ENCODE results near the gene RGMB.

The RGMB gene

GRCh38 chr5:98789029-98789428 is 15.6 kb downstream of the RGMB start:
- Histone ChIP-seq H3K9ac (ENCODE audit: low read length) (no peak overlapping the region), H3K18ac (ENCODE audit: low read length) (no peak overlapping the region), H3K56ac (ENCODE audit: low read length) (no peak overlapping the region), H3K36me3 (ENCODE audit: control insufficient read depth, insufficient read depth, low read length) (peaks cover 6% of the 10 kb centered on the region), H3K79me2 (ENCODE audit: control insufficient read depth, insufficient read depth, low read length) (peaks cover 59% of the 10 kb centered on the region), H4K5ac (ENCODE audit: low read length) (no peak overlapping the region), H2BK15ac (replicated peaks; ENCODE audit: low read depth) (no peak overlapping the region), H3K27me3 (ENCODE audit: insufficient read depth, low read length, poor library complexity) (no peaks in the 10 kb centered on the region), H2AK5ac (ENCODE audit: low read length) (no peak overlapping the region), H3K4me3 (ENCODE audit: low read length) (no peak overlapping the region), H3K4me1 (ENCODE audit: control insufficient read depth, low read depth, low read length) (peaks cover 6% of the 10 kb centered on the region), H2BK5ac (ENCODE audit: low read length) (no peak overlapping the region), H3K23ac (ENCODE audit: low read length) (no peak overlapping the region), H2BK120ac (ENCODE audit: low read depth, low read length) (no peak overlapping the region), H4K8ac (ENCODE audit: low read depth, low read length) (no peak overlapping the region), H3K27ac (ENCODE audit: low read depth, low read length) (no peak overlapping the region), H3K79me1 (ENCODE audit: low read length) (peaks cover 25% of the 10 kb centered on the region), H3K4ac (ENCODE audit: low read depth, low read length) (no peak overlapping the region), H3K4me2 (ENCODE audit: low read length) (no peak overlapping the region)
- DNase-seq: no peak
- no CpG with 5 or more reads among the region's 3 CpGs for WGBS (ENCODE audit: extremely low coverage, insufficient coverage, low lambda C conversion rate)

- DNase-seq: no peak
- H3K36me3 ChIP-seq (ENCODE audit: control insufficient read depth, insufficient read depth, low read length): peaks cover 6% of the 10 kb centered on the region
- peaks cover 27% of the 10 kb centered on the region for H3K79me1 ChIP-seq (ENCODE audit: low read length)
- no peak overlapping the region for H2AK5ac ChIP-seq (ENCODE audit: low read length)
- H4K5ac ChIP-seq (ENCODE audit: low read length): no peak overlapping the region
- H4K8ac ChIP-seq (ENCODE audit: low read depth, low read length): no peak overlapping the region
- no peak overlapping the region for H3K4me2 ChIP-seq (ENCODE audit: low read length)
- peaks cover 44% of the 10 kb centered on the region for H3K79me2 ChIP-seq (ENCODE audit: control insufficient read depth, insufficient read depth, low read length)
- no peak overlapping the region for H3K56ac ChIP-seq (ENCODE audit: low read length)
- no peak overlapping the region for H2BK15ac ChIP-seq (replicated peaks; ENCODE audit: low read depth)
- no peak overlapping the region for H3K4me3 ChIP-seq (ENCODE audit: low read length)
- no peak overlapping the region for H3K23ac ChIP-seq (ENCODE audit: low read length)
- peaks cover 2% of the 10 kb centered on the region for H3K4me1 ChIP-seq (ENCODE audit: control insufficient read depth, low read depth, low read length)
- H3K4ac ChIP-seq (ENCODE audit: low read depth, low read length): no peak overlapping the region
- H3K18ac ChIP-seq (ENCODE audit: low read length): no peak overlapping the region
- no peak overlapping the region for H3K9ac ChIP-seq (ENCODE audit: low read length)
- H2BK5ac ChIP-seq (ENCODE audit: low read length): no peak overlapping the region
- H3K27ac ChIP-seq (ENCODE audit: low read depth, low read length): no peak overlapping the region
- no CpG with 5 or more reads among the region's 7 CpGs for WGBS (ENCODE audit: extremely low coverage, insufficient coverage, low lambda C conversion rate)
- no peaks in the 10 kb centered on the region for H3K27me3 ChIP-seq (ENCODE audit: insufficient read depth, low read length, poor library complexity)
- H2BK120ac ChIP-seq (ENCODE audit: low read depth, low read length): no peak overlapping the region
These were observed 17.6 kb downstream of the RGMB start for GRCh38 chr5:98791001-98791519.

DNA sequence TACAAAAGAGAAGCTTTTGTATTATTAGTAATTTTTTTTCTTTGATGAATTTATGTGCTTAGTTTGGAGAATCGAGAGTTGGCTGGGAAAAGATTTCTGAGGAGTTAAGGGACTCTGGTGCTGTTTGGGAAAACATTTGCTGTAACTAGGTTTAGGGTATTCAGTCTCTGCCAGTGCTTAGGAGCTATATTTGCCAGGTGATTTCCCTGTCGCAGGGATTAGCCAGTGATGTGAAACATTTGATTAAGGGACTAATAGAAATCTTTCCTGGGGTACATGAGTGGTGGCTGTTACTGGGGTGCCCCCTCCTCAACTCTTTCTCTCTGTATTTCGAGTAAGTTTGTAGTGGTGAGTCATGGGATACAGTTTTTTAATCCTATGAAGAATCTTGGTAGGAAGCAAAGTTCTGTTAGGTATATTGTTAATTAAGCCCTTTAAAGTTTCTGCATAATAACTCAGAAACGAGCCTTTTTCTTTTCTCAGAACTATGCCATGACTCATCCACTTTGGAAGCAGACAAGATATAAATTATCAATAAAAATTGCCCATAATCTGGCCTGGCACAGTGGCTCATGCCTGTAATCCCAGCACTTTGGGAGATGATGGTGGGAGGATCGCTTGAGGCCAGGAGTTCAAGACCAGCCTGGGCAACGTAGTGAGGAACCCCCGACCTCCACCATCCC is 18.6 kb downstream of the RGMB start:
- Histone ChIP-seq H3K27me3 (ENCODE audit: insufficient read depth, low read length, poor library complexity) (no peaks in the 10 kb centered on the region), H3K4ac (ENCODE audit: low read depth, low read length) (no peak overlapping the region), H3K56ac (ENCODE audit: low read length) (no peak overlapping the region), H4K8ac (ENCODE audit: low read depth, low read length) (no peak overlapping the region), H3K36me3 (ENCODE audit: control insufficient read depth, insufficient read depth, low read length) (peaks cover 4% of the 10 kb centered on the region), H3K18ac (ENCODE audit: low read length) (no peak overlapping the region), H3K79me2 (ENCODE audit: control insufficient read depth, insufficient read depth, low read length) (peaks cover 34% of the 10 kb centered on the region), H2BK5ac (ENCODE audit: low read length) (no peak overlapping the region), H2BK15ac (replicated peaks; ENCODE audit: low read depth) (no peak overlapping the region), H4K5ac (ENCODE audit: low read length) (no peak overlapping the region), H3K4me1 (ENCODE audit: control insufficient read depth, low read depth, low read length) (peaks cover 2% of the 10 kb centered on the region), H2AK5ac (ENCODE audit: low read length) (no peak overlapping the region), H3K79me1 (ENCODE audit: low read length) (peaks cover 18% of the 10 kb centered on the region), H3K9ac (ENCODE audit: low read length) (no peak overlapping the region), H3K27ac (ENCODE audit: low read depth, low read length) (no peak overlapping the region), H2BK120ac (ENCODE audit: low read depth, low read length) (no peak overlapping the region), H3K4me3 (ENCODE audit: low read length) (no peak overlapping the region), H3K23ac (ENCODE audit: low read length) (no peak overlapping the region), H3K4me2 (ENCODE audit: low read length) (no peak overlapping the region)
- WGBS (ENCODE audit: extremely low coverage, insufficient coverage, low lambda C conversion rate): no CpG with 5 or more reads among the region's 7 CpGs
- DNase-seq: no peak

GRCh38 chr5:98793223-98793622 is 19.8 kb downstream of the RGMB start:
- H3K4me3 ChIP-seq (ENCODE audit: low read length): no peak overlapping the region
- WGBS (ENCODE audit: extremely low coverage, insufficient coverage, low lambda C conversion rate): no CpG with 5 or more reads among the region's 14 CpGs

GRCh38 chr5:98794001-98794400 is 20.5 kb downstream of the RGMB start:
- H3K23ac ChIP-seq (ENCODE audit: low read length): no peak overlapping the region
- no CpG with 5 or more reads among the region's 7 CpGs for WGBS (ENCODE audit: extremely low coverage, insufficient coverage, low lambda C conversion rate)
- no peak overlapping the region for H2BK120ac ChIP-seq (ENCODE audit: low read depth, low read length)

More at GRCh38 chr5:98793223-98793622, 19.8 kb downstream of the RGMB start:
- Histone ChIP-seq H3K4me1 (ENCODE audit: control insufficient read depth, low read depth, low read length) (peaks cover 2% of the 10 kb centered on the region), H3K18ac (ENCODE audit: low read length) (no peak overlapping the region), H3K27me3 (ENCODE audit: insufficient read depth, low read length, poor library complexity) (no peaks in the 10 kb centered on the region), H4K5ac (ENCODE audit: low read length) (no peak overlapping the region), H3K9ac (ENCODE audit: low read length) (no peak overlapping the region), H2AK5ac (ENCODE audit: low read length) (no peak overlapping the region), H3K36me3 (ENCODE audit: control insufficient read depth, insufficient read depth, low read length) (peaks cover 4% of the 10 kb centered on the region), H4K8ac (ENCODE audit: low read depth, low read length) (no peak overlapping the region), H3K23ac (ENCODE audit: low read length) (no peak overlapping the region), H2BK15ac (replicated peaks; ENCODE audit: low read depth) (no peak overlapping the region), H3K27ac (ENCODE audit: low read depth, low read length) (no peak overlapping the region), H2BK5ac (ENCODE audit: low read length) (no peak overlapping the region), H3K79me2 (ENCODE audit: control insufficient read depth, insufficient read depth, low read length) (peaks cover 25% of the 10 kb centered on the region), H3K56ac (ENCODE audit: low read length) (no peak overlapping the region), H3K79me1 (ENCODE audit: low read length) (peaks cover 11% of the 10 kb centered on the region), H3K4me2 (ENCODE audit: low read length) (no peak overlapping the region), H3K4ac (ENCODE audit: low read depth, low read length) (no peak overlapping the region), H2BK120ac (ENCODE audit: low read depth, low read length) (no peak overlapping the region)
- DNase-seq: no peak

More at GRCh38 chr5:98794001-98794400, 20.5 kb downstream of the RGMB start:
- H4K5ac ChIP-seq (ENCODE audit: low read length): no peak overlapping the region
- H3K4me2 ChIP-seq (ENCODE audit: low read length): no peak overlapping the region
- peaks cover 8% of the 10 kb centered on the region for H3K79me1 ChIP-seq (ENCODE audit: low read length)
- H2AK5ac ChIP-seq (ENCODE audit: low read length): no peak overlapping the region
- H3K56ac ChIP-seq (ENCODE audit: low read length): no peak overlapping the region
- no peak overlapping the region for H3K4me3 ChIP-seq (ENCODE audit: low read length)
- H3K4ac ChIP-seq (ENCODE audit: low read depth, low read length): no peak overlapping the region
- no peak overlapping the region for H3K18ac ChIP-seq (ENCODE audit: low read length)
- H4K8ac ChIP-seq (ENCODE audit: low read depth, low read length): no peak overlapping the region
- no peaks in the 10 kb centered on the region for H3K27me3 ChIP-seq (ENCODE audit: insufficient read depth, low read length, poor library complexity)
- H3K9ac ChIP-seq (ENCODE audit: low read length): no peak overlapping the region
- H3K36me3 ChIP-seq (ENCODE audit: control insufficient read depth, insufficient read depth, low read length): peaks cover 4% of the 10 kb centered on the region
- no peak for DNase-seq
- H3K27ac ChIP-seq (ENCODE audit: low read depth, low read length): no peak overlapping the region
- H3K79me2 ChIP-seq (ENCODE audit: control insufficient read depth, insufficient read depth, low read length): peaks cover 19% of the 10 kb centered on the region
- H3K4me1 ChIP-seq (ENCODE audit: control insufficient read depth, low read depth, low read length): peaks cover 2% of the 10 kb centered on the region
- H2BK5ac ChIP-seq (ENCODE audit: low read length): no peak overlapping the region
- H2BK15ac ChIP-seq (replicated peaks; ENCODE audit: low read depth): no peak overlapping the region

All from mesendoderm (in vitro differentiated cells).